Astrocyte of the cerebellum (primary cell): ENCODE results near the gene HIPK2.

Experiments
- DNase-seq: peaks from one replicate; pipeline ENCODE4 v3.0.0-alpha.2; 2011; ENCODE audit warnings: low read depth
- H3K4me3 ChIP-seq: 2 replicates; pipeline ENCODE4 v1.5.1; 2011; ENCODE audit warnings: mild to moderate bottlenecking, low read depth, low read length, moderate library complexity
- CTCF ChIP-seq: IDR thresholded peaks from 2 replicates; pipeline ENCODE4 v1.5.1; 2012; ENCODE audit warnings: low read length, low read depth, moderate library complexity, mild to moderate bottlenecking; ENCODE audit errors: missing control alignments
- in situ Hi-C: cut with HindIII; loops from 2 replicates; pipeline ENCODE4 v1.10.0; 2017; ENCODE audit warnings: low sequenced_read_pairs

HIPK2 gene

DNA sequence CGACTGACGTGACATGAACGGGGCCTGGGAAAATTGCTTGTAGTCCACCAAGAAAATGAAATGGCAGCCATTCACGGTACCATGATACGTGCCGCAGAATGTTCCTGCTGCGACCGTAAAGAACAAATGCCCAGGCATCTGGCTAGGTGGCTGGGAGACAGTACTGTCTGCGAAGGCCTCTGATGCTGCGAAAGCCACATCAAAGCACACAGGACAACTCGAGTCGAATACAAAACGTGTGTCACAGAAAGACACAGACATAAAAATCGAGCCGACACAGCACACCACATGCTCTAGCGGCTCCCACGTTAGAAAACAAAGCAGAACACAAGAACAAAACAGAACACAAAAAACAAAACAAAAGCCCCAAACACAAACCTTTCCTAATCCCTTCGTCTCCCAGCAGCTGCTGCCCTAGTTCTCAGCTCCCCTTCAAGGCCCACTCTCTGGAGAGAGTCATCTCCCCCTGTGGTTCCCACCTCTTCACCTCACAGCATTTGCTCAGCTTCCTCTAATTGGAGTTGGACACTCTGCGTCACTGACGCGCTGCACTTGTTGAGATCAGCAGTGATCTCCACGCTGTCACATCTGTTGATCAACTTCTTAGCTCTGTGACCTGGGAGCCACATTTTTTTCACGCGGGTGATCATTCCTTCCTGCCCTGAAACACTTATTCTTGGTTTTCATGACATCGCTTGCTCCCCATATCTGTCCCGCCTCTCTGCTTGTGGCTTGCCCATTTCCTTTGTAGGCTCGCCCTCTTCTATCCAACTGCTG, 142.1 kb downstream of the HIPK2 start:
- no peak for DNase-seq
- in situ Hi-C loops = no loop called here
- H3K4me3 ChIP-seq = no peak overlapping the region
- no peak for TF ChIP-seq CTCF

GRCh38 chr7:139634087-139634486, 143.7 kb downstream of the HIPK2 start:
- in situ Hi-C loops = no loop called here
- DNase-seq = no peak
- no peak overlapping the region for H3K4me3 ChIP-seq
- no peak for TF ChIP-seq CTCF

DNA sequence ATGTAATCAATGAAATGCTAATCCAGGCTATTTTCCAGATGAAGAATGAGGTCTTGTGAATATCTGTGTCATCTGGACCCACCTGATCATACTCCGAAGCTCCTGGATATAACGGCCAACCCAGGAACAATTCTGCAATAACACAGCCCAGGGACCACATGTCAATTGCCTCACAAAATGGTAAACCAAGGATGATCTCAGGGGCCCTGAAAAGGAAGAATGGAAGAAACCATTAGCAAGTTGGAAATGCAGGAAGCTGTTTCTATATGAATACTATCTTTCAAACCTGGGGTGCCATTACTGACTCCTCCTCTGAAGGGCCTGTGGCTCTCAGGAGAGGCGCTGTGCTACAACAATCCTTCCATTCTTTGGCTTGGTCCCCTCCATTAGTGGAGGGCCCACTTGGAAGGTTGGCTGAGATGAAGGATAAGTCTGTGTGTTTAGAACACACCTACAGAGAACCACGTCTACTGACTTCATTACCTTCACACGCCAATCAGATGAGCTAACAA, 146.2 kb downstream of the HIPK2 start:
- TF ChIP-seq CTCF = no peak
- in situ Hi-C loops = no loop called here
- no peak overlapping the region for H3K4me3 ChIP-seq
- no peak for DNase-seq

DNA sequence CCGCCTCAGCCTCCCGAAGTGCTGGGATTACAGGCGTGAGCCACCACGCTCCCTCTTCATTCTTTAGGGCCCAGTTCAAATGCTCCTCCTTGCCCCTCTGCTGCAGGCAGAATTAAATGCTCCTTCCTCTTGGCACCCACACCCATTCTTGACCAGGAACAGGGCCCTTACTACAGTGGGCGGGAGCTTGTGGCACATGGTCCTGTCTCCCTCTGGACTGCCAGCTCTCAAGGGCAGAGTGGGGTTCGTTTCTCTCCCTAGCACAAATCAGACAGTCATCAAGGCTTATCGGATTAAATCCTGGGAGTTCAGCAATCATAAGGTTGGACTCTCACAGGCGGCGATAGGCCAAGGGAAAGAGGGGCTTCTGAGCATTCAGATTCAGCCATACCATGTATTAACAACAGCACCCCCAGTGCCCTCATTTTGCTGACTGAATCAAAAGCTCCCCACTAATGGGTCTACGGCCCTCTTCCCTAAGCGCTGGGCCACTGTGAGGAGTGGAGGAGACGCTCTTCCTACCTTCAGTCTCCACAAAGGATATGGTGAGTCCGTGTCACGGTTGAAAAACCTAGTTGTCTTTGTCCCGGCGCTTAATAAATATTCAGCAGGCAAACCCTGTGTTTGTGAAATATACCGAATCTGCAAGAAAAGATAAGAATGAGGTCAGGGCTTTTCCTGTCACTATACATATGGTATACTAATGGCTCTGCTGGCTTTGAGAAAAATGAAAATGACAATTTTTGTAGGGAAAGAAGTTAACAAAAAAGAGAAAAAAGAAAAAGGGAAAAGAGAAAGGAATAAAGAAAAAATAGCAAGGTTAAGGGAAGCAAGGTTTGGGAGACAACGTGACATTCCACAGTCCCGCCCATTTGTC, 146.9 kb downstream of the HIPK2 start:
- H3K4me3 ChIP-seq = no peak overlapping the region
- no peak for TF ChIP-seq CTCF
- DNase-seq = no peak
- in situ Hi-C loops = no loop called here

DNA sequence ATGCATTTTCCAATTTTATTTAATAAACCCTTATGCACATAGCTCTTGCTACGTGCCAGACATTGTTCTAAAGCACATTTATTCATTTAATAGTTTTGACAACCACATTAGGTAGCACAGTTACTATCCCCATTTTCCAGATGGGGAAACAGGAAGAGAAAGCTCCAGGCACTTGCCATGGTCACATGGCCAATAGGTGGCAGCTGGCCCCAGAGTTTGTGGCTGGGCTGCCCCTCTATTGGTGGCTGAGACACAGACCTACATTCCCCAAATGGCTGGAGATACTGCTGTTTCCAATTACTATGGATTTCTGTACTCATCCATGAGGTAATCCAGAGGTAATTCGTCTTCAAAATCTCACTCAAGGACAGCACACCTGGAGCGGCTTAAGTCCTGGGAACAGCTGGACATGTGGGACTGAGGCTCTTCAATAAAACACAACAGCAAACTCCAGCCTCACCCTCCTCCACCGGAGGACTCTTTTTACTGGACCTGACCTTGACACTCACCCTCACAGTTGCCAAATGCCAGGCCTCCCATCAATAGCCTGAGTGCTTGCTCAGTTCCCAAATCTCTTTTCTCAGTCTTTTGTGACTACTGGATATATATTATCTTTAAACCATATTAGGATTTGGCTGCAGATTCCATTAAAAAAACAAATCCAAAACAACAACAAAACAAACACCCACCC, 148.3 kb downstream of the HIPK2 start:
- no peak for TF ChIP-seq CTCF
- no peak overlapping the region for H3K4me3 ChIP-seq
- in situ Hi-C loops = no loop called here
- no peak for DNase-seq

GRCh38 chr7:139627831-139628230, 150.0 kb downstream of the HIPK2 start:
- DNase-seq = no peak
- no peak overlapping the region for H3K4me3 ChIP-seq
- TF ChIP-seq CTCF = no peak
- in situ Hi-C loops = no loop called here
